Breast epithelium (tissue), 4 donors: ENCODE data around the gene FBXO5. TPM values are rescaled to one million over a fixed set of nuclear protein-coding genes. Genes with fewer than 3 reads are reported as not detected.
"Not testable (repeated sequence)": the region's sequence is repeated elsewhere in the genome, so short reads cannot be mapped to it uniquely, and the experiment has no call there.

ENCODE experiments used
- DNase-seq, 2 donors: peaks; one replicate each; pipeline ENCODE4 v3.0.0-alpha.2; 2019; ENCODE audit warnings: low spot score in 2 of 2
- H3K27ac ChIP-seq, 2 donors: fragments of 200-600 bp; sonication (generic) in 1 of 2; one replicate each; pipeline ENCODE4 v1.5.1; 2016 to 2019; ENCODE audit warnings: mild to moderate bottlenecking in 1 of 2
- H3K27me3 ChIP-seq, 2 donors: fragments of 200-600 bp; sonication (generic) in 1 of 2; one replicate each; pipeline versions ENCODE4 v1.5.1 to v1.6.0; 2017 to 2019; ENCODE audit warnings: control low read depth in 1 of 2, mild to moderate bottlenecking in 1 of 2
- H3K36me3 ChIP-seq: fragments of 200-600 bp; one replicate; pipeline ENCODE4 v1.5.1; 2019
- H3K4me1 ChIP-seq, 2 donors: fragments of 200-600 bp; sonication (generic); one replicate each; pipeline ENCODE4 v1.5.1; 2016 to 2019; ENCODE audit warnings: control low read depth in 1 of 2
- H3K4me3 ChIP-seq, 3 donors: fragments of 200-600 bp; sonication (generic); 1 replicate in 2 of 3; 2 replicates in 1 of 3; pipeline ENCODE4 v1.5.1; 2016 to 2019; ENCODE audit warnings: mild to moderate bottlenecking in 3 of 3, moderate library complexity in 2 of 3
- H3K9me3 ChIP-seq, 2 donors: fragments of 200-600 bp; sonication (generic) in 1 of 2; one replicate each; pipeline ENCODE4 v1.5.1; 2016 to 2019; ENCODE audit warnings: control low read depth in 1 of 2
- CTCF ChIP-seq, 3 donors: fragments of 450-650 bp; IDR thresholded peaks; one replicate each; pipeline ENCODE4 v1.5.1; 2016 to 2017; ENCODE audit warnings: antibody characterized with exemption in 3 of 3, mild to moderate bottlenecking in 3 of 3, moderate library complexity in 3 of 3
- POLR2A ChIP-seq: fragments of 450-650 bp; IDR thresholded peaks from one replicate; pipeline ENCODE4 v1.6.1; 2016; ENCODE audit warnings: antibody characterized with exemption, mild to moderate bottlenecking, moderate library complexity
- POLR2AphosphoS5 ChIP-seq, 3 donors: sonication (generic); formaldehyde crosslinking; IDR thresholded peaks; one replicate each; pipeline ENCODE4 v1.6.1; 2017; ENCODE audit warnings: antibody characterized with exemption in 3 of 3
- intact Hi-C: fragments of 100-400 bp; cut with DNase I; formaldehyde crosslinking; loops from one replicate; pipeline ENCODE4 v1.15.1; 2023; ENCODE audit warnings: low total_unique reads
- total RNA-seq, 3 donors: library from RNA; depleted of rRNA; stranded (reverse); fragments of >200 nt; gene quantifications; one replicate each; pipeline ENCODE4 v1.1.0, GENCODE V29; 2016

Gene FBXO5
- total RNA-seq, 3 donors from 2014 or later, result 4.0 to 7.0 (median 4.3) TPM

- Histone ChIP-seq H3K27ac (no peak overlapping the region), H3K27me3 (no peaks in the 10 kb centered on the region), H3K9me3 (no peaks in the 10 kb centered on the region), H3K36me3 (no peaks in the 10 kb centered on the region), H3K4me1 (peaks cover 5 to 13% of the 10 kb centered on the region in 2 donors), H3K4me3 (no peak overlapping the region)
- intact Hi-C loops, result no loop called here
- no peak for DNase-seq
- TF ChIP-seq CTCF (IDR thresholded peaks at IDR 0.05), result no peak
- no peak for TF ChIP-seq POLR2A
- TF ChIP-seq POLR2AphosphoS5 (IDR thresholded peaks at IDR 0.05), result no peak
These were observed 4.1 kb upstream of the FBXO5 start for GRCh38 chr6:152986978-152987377.

- H3K27me3 ChIP-seq, H3K9me3 ChIP-seq, DNase-seq, H3K4me3 ChIP-seq, H3K27ac ChIP-seq, H3K36me3 ChIP-seq, intact Hi-C loops: not testable (repeated sequence)
- H3K4me1 ChIP-seq, result peaks cover 5 to 13% of the 10 kb centered on the region in 2 donors
These were observed 2.5 kb upstream of the FBXO5 start for GRCh38 chr6:152985300-152985699.

DNA sequence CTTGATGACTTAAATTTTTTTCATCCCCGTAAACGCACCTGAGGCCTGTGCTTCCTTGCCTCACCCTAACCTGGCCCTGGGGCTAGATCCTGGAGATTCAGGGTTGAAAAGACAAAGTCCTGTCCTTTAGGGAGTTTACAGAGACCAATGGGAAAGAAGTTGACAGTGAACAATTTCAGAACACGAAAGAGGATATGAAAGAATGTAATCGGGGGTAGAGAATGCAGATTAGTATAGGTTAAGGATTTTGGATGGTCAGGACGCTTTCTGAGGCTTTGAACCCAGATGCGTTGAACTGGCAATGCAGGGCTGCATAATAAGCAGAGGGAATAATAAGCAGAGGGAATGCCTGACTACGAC lies 1.7 kb upstream of the FBXO5 start:
- no peaks in the 10 kb centered on the region for H3K36me3 ChIP-seq
- peaks cover 5 to 13% of the 10 kb centered on the region in 2 donors for H3K4me1 ChIP-seq
- no peak for DNase-seq
- TF ChIP-seq POLR2A (no peak), CTCF (IDR thresholded peaks at IDR 0.05) (no peak), POLR2AphosphoS5 (IDR thresholded peaks at IDR 0.05) (no peak)
- H3K4me3 ChIP-seq, result peak overlapping the region; percentile 59 to 86 (median 65)
- no peaks in the 10 kb centered on the region for H3K27me3 ChIP-seq
- H3K9me3 ChIP-seq, result no peaks in the 10 kb centered on the region
- H3K27ac ChIP-seq, result peak overlapping the region; percentile 85 to 95
- intact Hi-C loops, result no loop called here

DNA sequence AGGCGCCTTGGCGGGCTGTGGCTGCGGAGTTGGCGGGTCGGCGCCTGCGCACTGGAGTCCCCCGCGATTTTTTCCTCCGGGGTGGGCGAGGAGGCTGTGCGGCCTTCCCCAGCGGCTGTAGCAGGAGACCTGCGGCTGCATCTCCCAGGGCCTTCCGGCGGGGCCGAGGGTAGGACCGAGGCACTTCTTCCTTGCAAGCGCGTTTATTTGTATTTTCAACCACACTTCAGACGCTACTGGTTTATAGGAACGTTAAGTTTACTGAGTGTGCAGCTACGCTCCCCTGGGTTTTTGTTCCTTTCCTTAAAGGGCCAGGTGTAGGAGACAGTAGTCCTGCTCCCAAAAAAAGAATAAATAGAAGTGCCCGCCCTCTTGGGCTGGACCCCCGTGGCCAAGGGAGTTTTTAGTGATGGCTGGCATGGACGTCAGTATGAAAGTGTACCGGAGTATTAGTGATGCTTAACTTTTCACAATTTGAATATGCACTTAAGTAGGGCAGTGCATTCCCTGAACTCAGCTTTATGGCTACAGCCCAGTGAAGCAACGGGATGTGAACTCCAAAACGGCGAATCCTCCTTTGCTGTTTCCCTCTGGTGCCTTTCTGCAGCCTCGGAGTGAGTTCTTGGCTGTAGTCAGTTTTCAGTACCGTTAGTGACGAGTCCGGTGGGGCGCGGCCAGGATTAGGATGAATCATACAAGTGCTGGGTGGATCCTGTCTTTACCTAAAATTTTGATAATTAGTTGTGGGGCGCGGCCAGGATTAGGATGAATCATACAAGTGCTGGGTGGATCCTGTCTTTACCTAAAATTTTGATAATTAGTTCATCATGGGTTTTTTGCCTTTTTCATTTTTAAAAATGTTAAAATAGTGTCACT lies 1.0 kb upstream of the FBXO5 start:
- H3K27ac ChIP-seq, result peak overlapping the region; percentile 85 to 95
- TF ChIP-seq CTCF (IDR thresholded peaks at IDR 0.05), result no peak
- TF ChIP-seq POLR2AphosphoS5 (IDR thresholded peaks at IDR 0.05), result no peak
- no peak for TF ChIP-seq POLR2A
- no peaks in the 10 kb centered on the region for H3K9me3 ChIP-seq
- H3K36me3 ChIP-seq, result no peaks in the 10 kb centered on the region
- H3K27me3 ChIP-seq, result no peaks in the 10 kb centered on the region
- H3K4me1 ChIP-seq, result peaks cover 5 to 13% of the 10 kb centered on the region in 2 donors
- peak overlapping the region; percentile 59 to 86 (median 65) for H3K4me3 ChIP-seq
- DNase-seq, result peak; percentile 72 to 90
- intact Hi-C loops, result no loop called here

DNA sequence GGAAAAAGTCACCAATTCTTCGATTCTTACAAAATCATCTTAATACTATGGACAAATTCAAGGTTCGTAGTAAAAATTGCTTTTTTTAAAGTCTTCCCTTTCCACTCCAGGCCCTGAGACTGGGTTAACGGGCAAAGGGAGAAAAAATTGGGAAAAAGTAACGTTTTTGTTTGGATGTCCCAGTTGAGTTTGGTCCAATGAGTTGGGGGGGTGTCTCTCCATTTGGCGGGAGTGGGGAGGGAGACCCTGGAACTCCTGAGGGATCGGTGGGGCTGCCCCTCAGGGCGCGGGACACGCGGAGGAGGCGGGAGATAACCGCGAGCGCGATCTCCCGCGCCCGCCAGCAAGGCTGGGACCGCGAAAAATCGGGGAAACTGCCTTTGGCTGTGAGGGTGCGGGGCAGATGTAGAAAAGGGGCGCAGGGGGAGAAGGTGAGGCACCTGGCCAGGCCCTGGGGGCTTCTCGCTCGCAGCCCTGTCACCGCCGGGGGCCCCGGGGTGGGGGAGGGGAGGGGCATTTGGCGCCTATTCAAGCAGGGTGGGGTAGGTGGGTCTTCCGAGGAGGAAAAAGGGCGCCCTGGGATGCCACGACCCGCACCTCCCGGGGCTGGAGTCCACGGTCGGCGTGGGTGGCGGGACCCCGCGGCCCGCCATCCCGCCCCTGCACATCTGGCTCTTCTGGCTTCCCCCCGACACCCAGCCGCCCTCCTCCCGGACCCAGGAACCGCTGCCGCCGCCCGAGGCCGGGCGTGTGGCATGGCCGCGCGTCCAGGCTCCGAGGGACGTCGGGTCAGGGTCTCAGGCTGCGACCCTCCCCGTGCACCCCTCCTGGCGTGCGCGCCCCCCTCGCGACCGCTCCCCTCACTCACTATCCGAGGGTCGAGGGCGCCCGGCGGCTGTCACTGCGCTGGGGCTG lies 595 bp downstream of the FBXO5 start:
- intact Hi-C loops, result no loop called here
- peaks cover 5 to 13% of the 10 kb centered on the region in 2 donors for H3K4me1 ChIP-seq
- DNase-seq, result no peak
- H3K27ac ChIP-seq, result no peak overlapping the region
- H3K4me3 ChIP-seq, result peak overlapping the region; percentile 59 to 86 (median 65)
- H3K9me3 ChIP-seq, result no peaks in the 10 kb centered on the region
- no peaks in the 10 kb centered on the region for H3K27me3 ChIP-seq
- TF ChIP-seq CTCF (IDR thresholded peaks at IDR 0.05), result no peak
- no peak for TF ChIP-seq POLR2A
- no peak for TF ChIP-seq POLR2AphosphoS5 (IDR thresholded peaks at IDR 0.05)
- H3K36me3 ChIP-seq, result no peaks in the 10 kb centered on the region
